AG04450 (cell line): Measurements from ENCODE around the gene RAB40C. TPM values are rescaled to one million over a fixed set of nuclear protein-coding genes. Genes with fewer than 3 reads are reported as not detected.

Experiments
- CTCF ChIA-PET: fragments of 300-600, 350-600 bp; formaldehyde crosslinking; extraction: SDS; loops from one replicate; lab custom pipeline; 2022; ENCODE audit warnings: antibody characterized with exemption, inconsistent platforms; lab: Charles Lee
- POLR2A ChIA-PET: fragments of 350-600 bp; formaldehyde crosslinking; extraction: SDS; loops from one replicate; lab custom pipeline; 2021; ENCODE audit warnings: antibody characterized with exemption, inconsistent platforms; lab: Yijun Ruan, JAX
- DNase-seq: peaks from one replicate; pipeline ENCODE4 v3.0.0-alpha.2; 2011; ENCODE audit warnings: low read depth, low spot score
- H3K27ac ChIP-seq: one replicate; pipeline ENCODE4 v1.5.1; 2012; ENCODE audit warnings: low read depth, low read length, control low read depth
- H3K27me3 ChIP-seq: one replicate; pipeline ENCODE4 v1.6.0; 2012; ENCODE audit warnings: low read length; ENCODE audit not compliant: control insufficient read depth, insufficient read depth
- H3K4me3 ChIP-seq: 2 replicates; pipeline ENCODE4 v1.5.1; 2011; ENCODE audit warnings: mild to moderate bottlenecking, low read depth, low read length, control low read depth
- H3K9me3 ChIP-seq: 2 replicates; pipeline ENCODE4 v1.5.1; 2012; ENCODE audit warnings: low read length; ENCODE audit not compliant: control insufficient read depth, insufficient read depth
- polyA plus RNA-seq: library from polyadenylated mRNA; depleted of rRNA; stranded (reverse); fragments of >200 nt; gene quantifications from 2 replicates; pipeline ENCODE4 v1.2.3, GENCODE V29; 2011
- TF ChIP-seq, protein P1 (sequence below): IDR thresholded peaks from 2 replicates; pipeline ENCODE4 v1.5.1; 2011; ENCODE audit warnings: low read depth, low read length, control low read depth, inconsistent platforms

RAB40C gene
- polyA plus RNA-seq, 1 experiment: 4.2 TPM

DNA sequence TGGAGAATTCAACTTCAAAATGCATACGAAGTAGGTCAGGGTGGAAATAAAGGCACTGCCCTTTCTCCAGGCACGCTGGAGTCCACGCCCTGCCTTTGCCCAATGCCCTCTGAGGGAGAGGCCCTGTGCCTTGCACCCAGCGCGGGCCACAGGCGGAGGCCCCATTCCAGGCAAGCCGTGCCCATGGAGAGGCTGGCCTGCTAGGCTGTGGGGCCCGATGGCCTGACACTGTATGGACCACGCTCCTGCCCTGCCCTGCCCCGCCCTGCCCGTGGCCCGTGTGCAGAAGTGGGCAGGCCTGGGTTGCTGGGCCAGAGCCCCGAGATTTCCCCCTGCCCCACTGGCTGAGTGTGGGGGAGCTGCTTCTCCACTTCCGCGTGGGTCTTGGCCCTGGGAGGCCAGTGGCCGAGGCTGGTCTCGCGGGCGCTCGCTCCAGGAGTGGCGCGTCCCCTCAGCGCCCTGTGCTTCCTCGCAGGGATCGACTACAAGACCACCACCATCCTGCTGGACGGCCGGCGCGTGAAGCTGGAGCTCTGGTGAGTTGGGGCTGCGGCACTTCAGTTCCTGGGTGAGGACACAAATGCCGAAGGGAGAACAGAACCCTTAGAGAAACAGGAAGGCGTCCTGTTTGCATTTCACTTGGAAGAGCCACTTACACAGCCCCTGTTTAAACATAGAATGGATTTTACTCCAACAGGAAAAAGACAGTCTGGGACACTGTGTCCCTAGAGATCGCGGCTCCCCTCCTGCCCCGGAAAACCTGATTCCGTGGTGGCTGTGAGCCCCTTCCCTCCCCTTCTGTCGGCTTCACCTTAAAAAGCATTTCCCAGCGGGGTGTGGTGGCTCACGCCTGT lies 27.1 kb downstream of the RAB40C start:
- Histone ChIP-seq H3K27me3 (no peaks in the 10 kb centered on the region), H3K4me3 (no peak overlapping the region), H3K27ac (no peak overlapping the region), H3K9me3 (peaks cover 12% of the 10 kb centered on the region)
- TF ChIP-seq, protein P1, sequence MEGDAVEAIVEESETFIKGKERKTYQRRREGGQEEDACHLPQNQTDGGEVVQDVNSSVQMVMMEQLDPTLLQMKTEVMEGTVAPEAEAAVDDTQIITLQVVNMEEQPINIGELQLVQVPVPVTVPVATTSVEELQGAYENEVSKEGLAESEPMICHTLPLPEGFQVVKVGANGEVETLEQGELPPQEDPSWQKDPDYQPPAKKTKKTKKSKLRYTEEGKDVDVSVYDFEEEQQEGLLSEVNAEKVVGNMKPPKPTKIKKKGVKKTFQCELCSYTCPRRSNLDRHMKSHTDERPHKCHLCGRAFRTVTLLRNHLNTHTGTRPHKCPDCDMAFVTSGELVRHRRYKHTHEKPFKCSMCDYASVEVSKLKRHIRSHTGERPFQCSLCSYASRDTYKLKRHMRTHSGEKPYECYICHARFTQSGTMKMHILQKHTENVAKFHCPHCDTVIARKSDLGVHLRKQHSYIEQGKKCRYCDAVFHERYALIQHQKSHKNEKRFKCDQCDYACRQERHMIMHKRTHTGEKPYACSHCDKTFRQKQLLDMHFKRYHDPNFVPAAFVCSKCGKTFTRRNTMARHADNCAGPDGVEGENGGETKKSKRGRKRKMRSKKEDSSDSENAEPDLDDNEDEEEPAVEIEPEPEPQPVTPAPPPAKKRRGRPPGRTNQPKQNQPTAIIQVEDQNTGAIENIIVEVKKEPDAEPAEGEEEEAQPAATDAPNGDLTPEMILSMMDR: no peak
- ChIA-PET POLR2A (no interaction called here), CTCF (no interaction called here)
- DNase-seq: no peak

DNA sequence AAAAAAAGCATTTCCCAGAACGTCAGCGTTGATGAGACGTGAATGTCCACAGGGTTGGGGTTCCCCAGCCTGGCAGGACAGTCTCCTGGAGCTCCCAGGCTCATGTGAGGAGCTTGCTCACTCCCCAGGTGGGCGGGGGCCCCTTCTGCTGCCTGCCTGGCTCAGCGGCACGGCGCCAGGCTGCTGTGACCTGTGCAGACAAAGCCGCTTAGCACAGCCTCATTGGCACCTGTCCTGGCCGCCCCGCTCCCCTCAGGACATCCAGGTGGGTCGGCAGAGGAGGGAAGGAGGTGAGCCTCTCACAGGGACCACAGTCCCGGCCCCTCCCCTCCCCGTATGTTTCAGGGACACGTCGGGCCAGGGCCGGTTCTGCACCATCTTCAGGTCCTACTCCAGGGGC lies 28.0 kb downstream of the RAB40C start:
- ChIA-PET CTCF (no interaction called here), POLR2A (interaction anchor here (0.6 kb wide), 1 partner anchor 411 kb away, joined by 3 read pairs; no protein-coding TSS in a partner anchor)
- Histone ChIP-seq H3K27ac (no peak overlapping the region), H3K9me3 (peaks cover 16% of the 10 kb centered on the region), H3K4me3 (no peak overlapping the region), H3K27me3 (no peaks in the 10 kb centered on the region)
- TF ChIP-seq, protein P1: no peak
- DNase-seq: no peak

DNA sequence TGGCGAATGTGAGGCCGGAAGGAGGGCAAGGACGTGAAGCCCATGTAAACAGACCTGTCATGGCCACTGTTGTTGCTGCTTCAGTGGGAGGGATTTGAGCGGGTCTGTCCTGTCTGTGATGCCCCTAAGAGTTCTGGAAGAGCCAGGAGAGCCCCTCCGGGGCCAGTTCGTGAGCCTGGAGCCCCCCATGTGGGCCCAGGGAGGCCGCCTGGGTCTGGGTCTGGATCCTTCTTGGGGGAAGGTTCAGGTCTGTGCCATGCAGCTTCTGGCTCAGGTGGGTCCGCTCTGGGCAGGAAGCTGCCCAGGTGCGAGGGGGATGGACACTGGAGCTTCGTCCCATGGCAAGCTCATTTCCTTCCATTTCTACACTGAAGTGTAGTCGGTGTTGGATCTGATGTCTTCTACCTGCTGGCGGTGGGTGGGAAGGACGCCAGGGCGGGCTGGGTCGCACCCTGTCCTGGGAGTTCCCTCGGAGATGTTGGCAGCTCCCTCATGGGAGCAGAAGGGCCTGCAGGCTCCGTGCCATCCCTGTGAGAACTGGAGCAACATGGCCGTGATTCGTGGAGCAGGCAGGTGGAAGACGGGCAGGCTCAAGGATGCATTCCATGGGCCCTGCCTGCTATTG lies 29.7 kb downstream of the RAB40C start:
- peaks cover 5% of the 10 kb centered on the region; the same call in 1 of the 2 replicates for H3K9me3 ChIP-seq
- H3K27ac ChIP-seq: no peak overlapping the region
- ChIA-PET CTCF (no interaction called here), POLR2A (interaction anchor here (1.2 kb wide), 1 partner anchor 80 kb away, joined by 3 read pairs; no protein-coding TSS in a partner anchor)
- DNase-seq: no peak
- H3K27me3 ChIP-seq: no peaks in the 10 kb centered on the region
- TF ChIP-seq, protein P1: no peak
- no peak overlapping the region for H3K4me3 ChIP-seq

DNA sequence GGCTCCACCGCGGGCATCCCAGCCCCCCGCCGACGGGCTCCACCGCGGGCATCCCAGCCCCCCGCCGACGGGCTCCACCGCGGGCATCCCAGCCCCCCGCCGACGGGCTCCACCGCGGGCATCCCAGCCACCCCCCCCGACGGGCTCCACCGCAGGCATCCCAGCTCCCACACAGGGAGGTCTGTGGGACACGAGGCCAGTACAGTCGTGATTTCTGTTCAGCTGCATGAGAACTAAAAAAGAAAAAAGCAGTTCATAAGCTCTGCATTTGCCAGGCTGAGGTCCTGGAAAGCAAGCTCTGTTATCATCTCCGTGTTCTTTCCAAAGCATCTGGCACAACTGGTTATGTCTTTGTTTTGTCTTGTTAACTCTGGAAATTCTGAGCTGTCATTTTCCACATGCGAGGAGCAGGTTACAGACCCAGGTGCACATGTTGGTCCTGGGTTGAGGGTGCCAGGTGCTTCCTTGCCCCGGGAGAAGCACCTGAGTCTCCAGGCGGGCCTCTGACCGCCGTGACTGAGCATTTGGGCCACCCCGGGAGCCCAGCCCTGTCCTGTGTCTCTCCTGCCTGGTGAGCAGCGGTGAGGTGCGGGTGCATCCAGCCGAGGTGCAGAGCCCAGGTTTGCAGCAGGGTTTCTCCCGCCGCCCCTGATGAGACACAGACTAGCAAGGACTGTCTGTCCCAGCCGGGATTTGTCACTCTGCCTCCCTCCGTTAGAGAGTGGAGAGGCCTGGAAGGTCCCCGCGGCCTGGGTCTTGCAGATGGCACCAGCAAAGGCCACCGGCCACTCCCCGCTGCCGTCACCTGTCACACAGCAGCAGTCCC lies 31.0 kb downstream of the RAB40C start:
- no peak for DNase-seq
- TF ChIP-seq, protein P1: no peak
- H3K27ac ChIP-seq: peak overlapping the region; percentile 11
- H3K9me3 ChIP-seq: peaks cover 10% of the 10 kb centered on the region; the same call in 1 of the 2 replicates
- ChIA-PET POLR2A (no interaction called here), CTCF (interaction anchor here (0.5 kb wide), 1 partner anchor 219 kb away, joined by 6 read pairs; the partner anchor contains the start of gene DECR2)
- H3K27me3 ChIP-seq: no peaks in the 10 kb centered on the region
- H3K4me3 ChIP-seq: no peak overlapping the region
